Aorta (tissue), 5 donors: ENCODE results near the gene SLC31A2. TPM values are rescaled to one million over a fixed set of nuclear protein-coding genes. Genes with fewer than 3 reads are reported as not detected.
A peak's percentile ranks its signal among the peaks of the same experiment; 100 is the strongest.
"Not testable (repeated sequence)": the region's sequence is repeated elsewhere in the genome, so short reads cannot be mapped to it uniquely, and the experiment has no call there.

Source experiments
- ATAC-seq: fragments of 200-7000 bp; cut with Tn5 transposase; one replicate; pipeline ENCODE4 v1.9.1; 2022; ENCODE audit warnings: moderate library complexity; ENCODE audit not compliant: low FRiP score
- DNase-seq, 2 donors: peaks; one replicate each; pipeline ENCODE4 v3.0.0-alpha.2; 2020
- H3K27ac ChIP-seq, 2 donors: one replicate each; pipeline ENCODE4 v1.5.1; 2013; ENCODE audit warnings: low read length in 2 of 2, mild to moderate bottlenecking in 2 of 2, moderate library complexity in 2 of 2, control low read depth in 1 of 2, inconsistent platforms in 1 of 2, low read depth in 1 of 2
- H3K27me3 ChIP-seq, 2 donors: one replicate each; pipeline ENCODE4 v1.6.1; 2013; ENCODE audit warnings: control low read depth in 1 of 2, low read length in 1 of 2, mild to moderate bottlenecking in 1 of 2, moderate library complexity in 1 of 2; ENCODE audit not compliant: insufficient read depth in 2 of 2, control insufficient read depth in 1 of 2
- H3K36me3 ChIP-seq, 2 donors: one replicate each; pipeline ENCODE4 v1.6.1; 2013; ENCODE audit warnings: control low read depth in 1 of 2, low read length in 1 of 2, mild to moderate bottlenecking in 1 of 2; ENCODE audit not compliant: insufficient read depth in 2 of 2, control insufficient read depth in 1 of 2
- H3K4me1 ChIP-seq, 2 donors: one replicate each; pipeline ENCODE4 v1.6.1; 2013; ENCODE audit warnings: low read length in 2 of 2, control low read depth in 1 of 2, mild to moderate bottlenecking in 1 of 2, moderate library complexity in 1 of 2; ENCODE audit not compliant: insufficient read depth in 2 of 2, control insufficient read depth in 1 of 2
- H3K4me3 ChIP-seq, 2 donors: one replicate each; pipeline ENCODE4 v1.5.1; 2013; ENCODE audit warnings: low read length in 2 of 2, control low read depth in 1 of 2, mild to moderate bottlenecking in 1 of 2
- H3K9me3 ChIP-seq: one replicate; pipeline ENCODE4 v1.6.1; 2013; ENCODE audit warnings: mild to moderate bottlenecking, low read length; ENCODE audit not compliant: control insufficient read depth
- WGBS, 2 donors: extraction: QIAGEN DNeasy Blood & Tissue Kit; methylation state at CpG; one replicate each; pipeline ENCODE4 v1.1.7; 2013; 5-methylcytosine and 5-hydroxymethylcytosine counted together
- intact Hi-C, 2 donors: fragments of 100-400 bp; cut with DNase I; formaldehyde crosslinking; loops; one replicate each; pipeline versions ENCODE4 v1.14.2 to v1.15.0; 2022
- long read RNA-seq, 2 donors: library from polyadenylated mRNA; unstranded; transcript quantifications; one replicate each; pipeline ENCODE4 v2.0.0, GENCODE V29; 2020 to 2021
- polyA plus RNA-seq, 2 donors: library from polyadenylated mRNA; stranded (reverse); fragments of 200-250 nt; gene quantifications; one replicate each; pipeline ENCODE4 v1.2.3, GENCODE V29; 2013
- total RNA-seq, 2 donors: library from RNA; stranded (reverse); fragmentation: NEBNext Ultra II Directional; extraction: Animal tissue kit (Norgen Biotek cat#: 25700); gene quantifications; one replicate each; pipeline ENCODE4 v1.2.1, GENCODE V29; 2021
- donor health status: healthy with polysubstance abuse.
- donor health status: Bipolar disorder and iron deficiency.
- donor health status: DM: no; HTN: no; CAD: no.
- donor health status: DM: no; HTN: no; CAD: no.
- donor health status: DM: yes; HTN: yes; CAD: no.

The SLC31A2 gene
- total RNA-seq (10 to 100 TPM; 13.2 to 14.0 TPM), polyA plus RNA-seq (10 to 100 TPM in 1 of 2 donors, 1 to 10 TPM in 1; 3.1 to 11.0 TPM)
- long read RNA-seq, donor 1, transcript SLC31A2-201 (4 exons, 1,785 nt), result major isoform, 46 of 50 reads
- long read RNA-seq, donor 1, partial matches to known transcripts, result 2 of 50 reads
- long read RNA-seq, donor 1, other reads (novel, unspliced or antisense), result 2 of 50 reads
- long read RNA-seq, donor 2, transcript SLC31A2-201 (4 exons, 1,785 nt), result major isoform, 14 of 16 reads
- long read RNA-seq, donor 2, partial matches to known transcripts, result 1 of 16 reads
- long read RNA-seq, donor 2, other reads (novel, unspliced or antisense), result 1 of 16 reads

- peak within 1 kb of the TSS in 1 of 2 donors; percentile 38 for H3K27ac ChIP-seq
- no peaks in the 10 kb centered on the region for H3K36me3 ChIP-seq
- ATAC-seq (peak; percentile 96), DNase-seq (peak; percentile 94 to 97)
- peak within 1 kb of the TSS; percentile 96 to 97 for H3K4me3 ChIP-seq
- intact Hi-C loops, result no loop called here
- no peaks in the 10 kb centered on the region for H3K9me3 ChIP-seq
- H3K4me1 ChIP-seq, result no peaks in the 10 kb centered on the region
- 0 to 1% methylated on average over 83 to 87 of the region's 87 CpGs for WGBS, 2 donors
- no peaks in the 10 kb centered on the region for H3K27me3 ChIP-seq
Measured at GRCh38 chr9:113150670-113151611, at the start of gene SLC31A2. TSS of gene SLC31A2 (plus strand) at chr9:113151007. CDS start at chr9:113151075, 68 bp downstream.

DNA sequence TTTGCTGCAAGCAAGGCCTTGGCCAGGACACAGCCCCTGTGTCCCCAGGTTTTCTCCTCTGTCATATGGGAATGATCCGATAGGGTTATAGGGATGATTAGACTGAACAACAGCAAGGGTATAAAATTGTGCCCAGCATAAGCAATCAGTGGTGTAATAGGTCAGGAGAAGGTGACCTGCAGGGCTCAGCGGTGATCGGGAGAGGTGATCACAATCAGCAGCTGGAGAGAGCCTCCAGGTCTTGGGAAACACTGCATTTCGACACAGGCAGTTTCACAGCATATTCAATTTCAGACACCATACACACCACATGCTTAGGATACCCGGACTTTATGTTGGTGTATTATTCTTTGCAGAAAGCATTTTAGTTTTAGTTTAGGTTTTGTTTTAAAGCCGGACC is 45.5 kb upstream of the SLC31A2 start:
- intact Hi-C loops, H3K4me1 ChIP-seq, H3K27ac ChIP-seq, H3K36me3 ChIP-seq, DNase-seq, H3K4me3 ChIP-seq, H3K9me3 ChIP-seq, ATAC-seq, H3K27me3 ChIP-seq: not testable (repeated sequence)
- WGBS, 2 donors, result no CpG with 5 or more reads among the region's 6 CpGs

- intact Hi-C loops, result loop anchor here in 1 of 2 donors (5.0 to 10.0 kb wide), 2 partner anchors 189 to 267 kb away; no protein-coding TSS in a partner anchor
- not testable (repeated sequence) for H3K27me3 ChIP-seq, H3K4me1 ChIP-seq, H3K36me3 ChIP-seq, H3K27ac ChIP-seq, DNase-seq, H3K4me3 ChIP-seq, H3K9me3 ChIP-seq
- ATAC-seq, result peak; percentile 90
- 9 to 13% methylated on average over 6 to 11 of the region's 56 CpGs for WGBS, 2 donors
Measured at GRCh38 chr9:113111065-113111951, 39.5 kb upstream of the SLC31A2 start.

GRCh38 chr9:113112706-113113510 is 37.9 kb upstream of the SLC31A2 start:
- DNase-seq, H3K36me3 ChIP-seq, H3K27me3 ChIP-seq, H3K4me1 ChIP-seq, H3K27ac ChIP-seq, H3K4me3 ChIP-seq, H3K9me3 ChIP-seq: not testable (repeated sequence)
- intact Hi-C loops, result loop anchor here in 1 of 2 donors (5.0 to 10.0 kb wide), 2 partner anchors 191 to 268 kb away; no protein-coding TSS in a partner anchor
- 0 to 4% methylated on average over 5 to 11 of the region's 54 CpGs for WGBS, 2 donors
- ATAC-seq, result peak; percentile 91

DNA sequence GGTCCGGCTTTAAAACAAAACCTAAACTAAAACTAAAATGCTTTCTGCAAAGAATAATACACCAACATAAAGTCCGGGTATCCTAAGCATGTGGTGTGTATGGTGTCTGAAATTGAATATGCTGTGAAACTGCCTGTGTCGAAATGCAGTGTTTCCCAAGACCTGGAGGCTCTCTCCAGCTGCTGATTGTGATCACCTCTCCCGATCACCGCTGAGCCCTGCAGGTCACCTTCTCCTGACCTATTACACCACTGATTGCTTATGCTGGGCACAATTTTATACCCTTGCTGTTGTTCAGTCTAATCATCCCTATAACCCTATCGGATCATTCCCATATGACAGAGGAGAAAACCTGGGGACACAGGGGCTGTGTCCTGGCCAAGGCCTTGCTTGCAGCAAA is 32.0 kb upstream of the SLC31A2 start:
- not testable (repeated sequence) for H3K4me3 ChIP-seq, DNase-seq, ATAC-seq, H3K4me1 ChIP-seq, H3K9me3 ChIP-seq, H3K27ac ChIP-seq, H3K36me3 ChIP-seq, H3K27me3 ChIP-seq
- intact Hi-C loops, result loop anchor here in 1 of 2 donors (10.0 kb wide), 1 partner anchor 274 kb away; no protein-coding TSS in a partner anchor
- no CpG with 5 or more reads among the region's 6 CpGs for WGBS, 2 donors

DNA sequence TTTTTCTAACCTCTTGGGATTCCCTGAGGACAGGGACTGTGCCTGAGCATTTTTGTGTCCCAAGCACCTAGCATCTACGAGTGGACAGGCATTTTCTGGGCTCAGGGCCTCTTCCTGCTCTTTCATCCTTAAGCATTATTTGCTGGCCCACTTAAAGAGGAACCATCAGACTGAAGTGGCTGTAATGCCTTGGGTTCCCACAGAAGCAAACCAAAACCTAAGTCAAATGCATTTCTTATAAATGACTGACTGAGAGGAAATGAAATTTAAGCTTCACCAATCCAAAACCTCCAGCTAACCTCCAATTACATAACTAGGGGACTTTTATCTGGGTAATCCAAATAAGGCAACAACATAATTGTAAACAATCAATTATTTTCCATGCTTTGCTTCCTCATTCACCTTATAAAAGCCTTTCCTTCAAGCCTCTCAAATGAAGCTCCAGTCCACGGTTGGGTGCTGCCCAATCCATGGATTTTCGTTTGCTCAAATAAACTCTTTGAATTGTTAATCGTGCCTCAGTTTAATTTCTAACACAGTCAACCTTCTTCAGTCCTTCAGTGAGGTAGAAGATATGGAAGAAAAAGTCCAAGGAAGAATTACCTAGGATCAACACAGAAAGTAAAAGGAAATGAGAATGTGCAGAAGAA is 25.3 kb upstream of the SLC31A2 start:
- no peaks in the 10 kb centered on the region for H3K4me1 ChIP-seq
- H3K36me3 ChIP-seq, result no peaks in the 10 kb centered on the region
- intact Hi-C loops, result no loop called here
- no peak overlapping the region for H3K4me3 ChIP-seq
- ATAC-seq, result no peak
- DNase-seq, result no peak
- peaks cover 4% of the 10 kb centered on the region for H3K9me3 ChIP-seq
- no peaks in the 10 kb centered on the region for H3K27me3 ChIP-seq
- no peak overlapping the region for H3K27ac ChIP-seq
- 67 to 71% methylated on average over 4 of the region's 4 CpGs for WGBS, 2 donors

GRCh38 chr9:113129466-113129865 is 21.3 kb upstream of the SLC31A2 start:
- H3K27ac ChIP-seq, result no peak overlapping the region
- no peak overlapping the region for H3K4me3 ChIP-seq
- H3K27me3 ChIP-seq, result no peaks in the 10 kb centered on the region
- H3K9me3 ChIP-seq, result peaks cover 2% of the 10 kb centered on the region
- H3K4me1 ChIP-seq, result no peaks in the 10 kb centered on the region
- no peak for DNase-seq
- ATAC-seq, result no peak
- H3K36me3 ChIP-seq, result no peaks in the 10 kb centered on the region
- intact Hi-C loops, result no loop called here
